Measurements from ENCODE around the gene IBA57. TPM values are rescaled to one million over a fixed set of nuclear protein-coding genes. Genes with fewer than 3 reads are reported as not detected.
"Not testable (repeated sequence)": the region's sequence is repeated elsewhere in the genome, so short reads cannot be mapped to it uniquely, and the experiment has no call there.

The IBA57 gene
- total and polyA plus RNA-seq, 11 donors: 4.8 to 18.6 (median 11.8) TPM

DNA sequence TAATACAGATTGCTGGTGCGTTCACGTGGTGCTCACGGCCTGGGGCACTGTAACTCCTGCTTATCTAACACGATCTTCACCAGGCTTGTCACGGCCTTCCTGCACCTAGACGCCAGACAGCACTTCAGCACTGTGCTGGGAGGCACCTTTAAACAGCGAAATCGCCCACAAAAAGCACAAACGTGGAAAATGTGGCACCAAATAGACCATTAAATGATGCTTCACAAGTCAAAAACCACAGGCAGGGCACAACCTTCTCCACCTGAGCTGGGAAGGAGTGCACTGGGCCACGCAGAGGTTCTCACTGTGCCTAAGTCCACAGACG lies 20.0 kb downstream of the IBA57 start:
- no peak for DNase-seq
- H3K4me3 ChIP-seq: no peak overlapping the region
- H3K36me3 ChIP-seq: no peaks in the 10 kb centered on the region
- 71 to 86% (median 76%) methylated on average over 11 of the region's 11 CpGs for WGBS, 4 donors
- peaks cover 0 to 10% (median 2%) of the 10 kb centered on the region in 12 donors for H3K9me3 ChIP-seq
- no peak for ATAC-seq
- H3K27me3 ChIP-seq: no peaks in the 10 kb centered on the region
- TF ChIP-seq CTCF (IDR thresholded peaks at IDR 0.05) (no peak), POLR2A (IDR thresholded peaks at IDR 0.05) (no peak)
- no peak overlapping the region for H3K27ac ChIP-seq
- H3K4me1 ChIP-seq: no peaks in the 10 kb centered on the region
- intact Hi-C loops (cut with DNase I): no loop called here

DNA sequence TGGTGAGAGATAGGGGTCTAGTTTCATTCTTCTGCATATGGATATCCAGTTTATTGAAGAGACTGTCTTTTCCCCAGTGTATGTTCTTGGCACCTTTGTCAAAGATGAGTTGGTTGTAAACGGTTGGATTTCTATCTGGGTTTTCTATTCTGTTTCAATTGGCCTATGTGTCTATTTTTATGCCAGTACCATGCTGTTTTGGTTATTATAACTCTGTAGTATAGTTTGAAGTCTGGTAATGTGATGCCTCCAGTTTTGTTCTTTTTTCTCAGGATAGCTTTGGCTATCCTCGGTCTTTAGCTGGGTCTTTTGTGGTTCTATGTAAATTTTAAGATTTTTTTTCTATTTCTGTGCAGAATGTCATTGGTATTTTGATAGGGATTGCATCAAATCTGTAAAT lies 22.6 kb downstream of the IBA57 start:
- H3K27ac ChIP-seq; H3K27me3 ChIP-seq; H3K36me3 ChIP-seq; H3K4me1 ChIP-seq; intact Hi-C loops (cut with DNase I); DNase-seq; H3K4me3 ChIP-seq; ATAC-seq: not testable (repeated sequence)
- 76 to 83% (median 82%) methylated on average over 2 of the region's 2 CpGs for WGBS, 4 donors
- peaks cover 0 to 10% (median 2%) of the 10 kb centered on the region in 12 donors for H3K9me3 ChIP-seq

DNA sequence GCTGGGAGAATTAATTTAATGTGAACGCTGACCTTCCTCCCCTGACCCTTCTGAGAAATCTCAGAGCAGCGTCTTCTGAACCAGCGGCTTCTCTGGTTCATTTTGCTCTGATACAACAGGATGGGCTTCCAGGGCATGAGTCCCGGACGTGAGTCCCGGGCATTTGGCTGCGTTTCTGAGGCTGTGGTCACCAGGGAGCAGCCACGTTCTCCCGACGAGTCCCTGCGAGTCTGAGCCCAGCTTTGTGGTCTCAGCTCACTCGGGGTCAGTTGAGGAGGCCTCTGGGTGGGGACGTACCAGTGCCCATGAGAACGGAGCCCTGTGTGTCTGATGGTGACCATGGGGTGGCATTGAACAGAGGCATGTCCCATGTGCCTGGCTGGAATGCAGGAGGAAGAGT lies 24.6 kb downstream of the IBA57 start:
- Histone ChIP-seq H3K9me3 (peaks cover 0 to 10% (median 2%) of the 10 kb centered on the region in 12 donors), H3K36me3 (no peaks in the 10 kb centered on the region), H3K4me1 (peaks cover 0 to 5% (median 0%) of the 10 kb centered on the region in 12 donors), H3K27me3 (no peaks in the 10 kb centered on the region), H3K4me3 (no peak overlapping the region), H3K27ac (no peak overlapping the region)
- intact Hi-C loops (cut with DNase I): no loop called here
- ATAC-seq: no peak
- 86 to 90% (median 87%) methylated on average over 14 of the region's 14 CpGs for WGBS, 4 donors
- no peak for DNase-seq
- no peak for TF ChIP-seq CTCF (IDR thresholded peaks at IDR 0.05)
- TF ChIP-seq POLR2A (IDR thresholded peaks at IDR 0.05): no peak

- H3K4me3 ChIP-seq: no peak overlapping the region
- ATAC-seq (no peak), DNase-seq (no peak)
- H3K27me3 ChIP-seq: no peaks in the 10 kb centered on the region
- no peaks in the 10 kb centered on the region for H3K36me3 ChIP-seq
- no peak for TF ChIP-seq POLR2A (IDR thresholded peaks at IDR 0.05)
- TF ChIP-seq CTCF (IDR thresholded peaks at IDR 0.05): no peak
- H3K9me3 ChIP-seq: peaks cover 0 to 10% (median 2%) of the 10 kb centered on the region in 12 donors
- H3K27ac ChIP-seq: no peak overlapping the region
- peaks cover 0 to 5% (median 0%) of the 10 kb centered on the region in 12 donors for H3K4me1 ChIP-seq
- intact Hi-C loops (cut with DNase I): no loop called here
- WGBS, 4 donors: 90 to 95% (median 93%) methylated on average over 5 of the region's 5 CpGs
Measured at GRCh38 chr1:228190778-228191177, 25.2 kb downstream of the IBA57 start.

DNA sequence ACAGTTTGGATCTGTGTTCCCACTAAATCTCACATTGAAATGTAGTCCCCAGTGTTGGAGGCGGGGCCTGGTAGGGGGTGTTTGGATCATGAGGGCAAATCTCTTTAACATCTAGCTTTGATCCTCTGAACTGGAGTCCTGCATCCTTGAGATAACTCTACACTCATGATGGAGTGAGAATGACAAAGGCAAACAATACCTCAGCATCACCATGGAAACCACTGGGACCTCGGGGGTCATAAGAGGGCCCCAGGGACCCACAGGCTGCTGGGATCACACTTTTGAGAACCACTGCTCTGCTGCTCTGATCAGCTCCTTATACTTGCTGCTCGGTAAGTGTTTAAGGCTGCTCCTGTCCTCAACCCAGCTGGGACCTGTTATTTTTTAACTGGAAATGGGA lies 28.8 kb downstream of the IBA57 start:
- H3K36me3 ChIP-seq: no peaks in the 10 kb centered on the region
- TF ChIP-seq POLR2A (IDR thresholded peaks at IDR 0.05) (no peak), CTCF (IDR thresholded peaks at IDR 0.05) (no peak)
- no peak overlapping the region for H3K27ac ChIP-seq
- H3K4me1 ChIP-seq: peaks cover 0 to 5% (median 0%) of the 10 kb centered on the region in 12 donors
- no peak overlapping the region for H3K4me3 ChIP-seq
- DNase-seq (no peak), ATAC-seq (no peak)
- intact Hi-C loops (cut with DNase I): no loop called here
- H3K27me3 ChIP-seq: no peaks in the 10 kb centered on the region
- 78 to 85% (median 80%) methylated on average over 3 of the region's 3 CpGs for WGBS, 4 donors
- H3K9me3 ChIP-seq: peaks cover 0 to 16% (median 11%) of the 10 kb centered on the region in 12 donors
